ENCODE data around the gene CACNA1B.

Gene CACNA1B

GRCh38 chr9:138043061-138043410, 165.5 kb downstream of the CACNA1B start:
- no peak for DNase-seq

- no peak for DNase-seq
These were observed 166.1 kb downstream of the CACNA1B start for GRCh38 chr9:138043411-138044345.

GRCh38 chr9:138044485-138045383, 167.2 kb downstream of the CACNA1B start:
- DNase-seq = no peak

GRCh38 chr9:138045541-138046490, 168.2 kb downstream of the CACNA1B start:
- no peak for DNase-seq

- no peak for DNase-seq
These were observed 169.2 kb downstream of the CACNA1B start for GRCh38 chr9:138046641-138047301.

GRCh38 chr9:138047469-138048040, 170.0 kb downstream of the CACNA1B start:
- no peak for DNase-seq

GRCh38 chr9:138048184-138048583, 170.6 kb downstream of the CACNA1B start:
- DNase-seq = no peak

GRCh38 chr9:138049085-138049778, 171.7 kb downstream of the CACNA1B start:
- no peak for DNase-seq

- no peak for DNase-seq
These were observed 172.3 kb downstream of the CACNA1B start for GRCh38 chr9:138049779-138050471.

GRCh38 chr9:138050472-138051330, 173.1 kb downstream of the CACNA1B start:
- no peak for DNase-seq

- no peak for DNase-seq
These were observed 174.2 kb downstream of the CACNA1B start for GRCh38 chr9:138051586-138052321.

- DNase-seq = no peak
These were observed 174.7 kb downstream of the CACNA1B start for GRCh38 chr9:138052322-138052615.

GRCh38 chr9:138052635-138053320, 175.2 kb downstream of the CACNA1B start:
- no peak for DNase-seq

- DNase-seq = no peak
These were observed 175.8 kb downstream of the CACNA1B start for GRCh38 chr9:138053321-138053868.

- DNase-seq = no peak
These were observed 176.6 kb downstream of the CACNA1B start for GRCh38 chr9:138053996-138054752.

- DNase-seq = no peak
These were observed 180.1 kb downstream of the CACNA1B start for GRCh38 chr9:138057726-138058125.

GRCh38 chr9:138058181-138058580, 180.6 kb downstream of the CACNA1B start:
- no peak for DNase-seq

Measured in T-helper 2 cell (primary cell).